HG03520 (cell line): Measurements from ENCODE around the gene CDKN1A.
"Not testable (repeated sequence)": the region's sequence is repeated elsewhere in the genome, so short reads cannot be mapped to it uniquely, and the experiment has no call there.

ENCODE experiments used
- ATAC-seq: cut with Tn5 transposase; IDR thresholded peaks from one replicate; pipeline ENCODE4 v1.9.1; 2021; ENCODE audit warnings: mild to moderate bottlenecking, moderate library complexity; ENCODE audit not compliant: unreplicated experiment

CDKN1A gene

GRCh38 chr6:36678488-36679042, at the start of gene CDKN1A:
Gene CDKN1A (plus strand): TSS chr6:36678714. CDS start chr6:36684102, 5,388 bp downstream.
- ATAC-seq = peak; percentile 42

DNA sequence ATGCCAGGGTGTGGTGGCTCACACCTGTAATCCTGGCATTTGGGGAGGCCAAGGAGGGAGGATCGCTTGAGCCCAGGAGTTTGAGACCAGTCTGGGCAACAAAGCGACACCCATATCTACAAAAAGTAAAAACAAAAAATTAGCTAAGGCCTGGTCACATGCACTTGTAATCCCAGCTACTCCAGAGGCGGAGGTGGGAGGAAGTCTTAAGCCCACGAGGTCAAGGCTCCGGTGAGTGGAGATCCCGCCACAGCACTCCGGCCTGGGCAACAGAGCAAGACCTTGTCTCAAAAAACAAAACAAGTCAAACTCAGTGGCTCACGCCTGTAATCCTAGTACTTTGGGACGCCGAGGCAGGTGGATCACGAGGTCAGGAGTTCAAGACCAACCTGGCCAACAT, 48.7 kb upstream of the CDKN1A start:
- no peak for ATAC-seq

DNA sequence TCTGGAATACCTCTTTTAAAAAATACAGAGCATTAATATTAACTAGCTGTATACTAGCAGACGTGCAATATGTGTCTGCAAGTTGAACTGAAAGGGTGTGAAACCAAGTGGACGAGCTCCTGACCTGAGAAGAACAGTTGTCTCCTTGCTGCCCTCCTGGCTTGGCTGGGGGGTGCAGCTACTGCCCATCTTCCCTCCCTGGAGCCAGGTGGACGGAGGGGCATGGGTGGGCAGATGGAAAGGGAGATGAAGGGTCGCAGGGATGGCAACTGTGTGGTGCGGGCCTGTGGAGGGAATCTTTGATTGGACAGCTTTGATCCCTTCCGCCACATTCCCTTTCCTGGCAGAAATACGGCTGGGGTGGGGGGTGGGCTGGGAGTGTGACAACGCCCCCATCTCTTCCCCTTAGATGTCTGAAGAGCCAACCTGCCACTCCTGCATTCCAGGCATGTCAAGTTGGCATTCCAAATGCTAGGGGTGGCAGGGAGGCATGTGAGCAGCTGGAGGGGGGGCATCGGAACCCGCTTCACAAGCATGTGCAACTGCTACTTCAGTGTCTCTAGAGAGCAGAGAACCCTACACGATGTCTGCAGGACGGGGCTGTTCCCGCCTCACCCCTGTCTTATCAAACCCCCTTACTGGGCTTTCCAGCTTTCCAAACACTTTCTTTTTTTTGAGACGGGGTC, 47.0 kb upstream of the CDKN1A start:
- ATAC-seq = no peak

DNA sequence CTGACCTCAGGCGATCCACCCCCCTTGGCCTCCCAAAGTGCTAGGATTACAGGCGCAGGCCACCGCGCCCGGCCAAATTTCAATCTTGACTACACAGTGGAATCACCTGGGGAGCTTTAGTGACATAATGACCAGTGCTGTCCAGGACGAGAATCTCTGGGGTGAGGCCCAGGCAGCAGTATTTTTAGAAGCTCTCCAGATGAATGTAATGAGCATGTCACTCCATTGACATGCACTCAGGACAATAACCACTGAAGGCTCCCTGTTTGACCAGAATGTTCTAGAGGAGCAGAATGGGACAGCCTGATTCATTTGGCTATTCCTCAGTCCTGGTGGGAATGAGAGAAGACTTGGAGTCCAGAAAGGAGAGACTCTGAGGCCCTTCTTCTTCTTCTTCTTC, 45.1 kb upstream of the CDKN1A start:
- no peak for ATAC-seq

DNA sequence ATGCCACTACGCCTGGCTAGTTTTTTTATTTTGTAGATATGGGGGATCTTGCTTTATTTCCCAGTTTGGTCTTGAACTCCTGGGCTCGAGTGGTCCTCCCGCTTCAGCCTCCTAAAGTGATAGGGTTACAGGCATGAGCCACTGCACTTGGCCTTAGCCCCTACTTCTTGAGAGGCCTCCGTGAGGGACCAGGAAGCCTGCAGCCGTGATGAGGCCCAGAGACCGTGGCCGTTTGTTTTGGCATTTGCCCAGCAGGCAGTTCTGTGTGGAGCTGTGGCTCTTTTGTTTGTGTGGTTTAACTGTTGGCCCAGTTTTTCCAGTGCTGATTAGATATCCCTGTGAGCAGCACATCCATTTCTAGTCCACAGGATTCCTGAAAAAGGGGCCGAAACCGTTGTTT, 44.6 kb upstream of the CDKN1A start:
- no peak for ATAC-seq

DNA sequence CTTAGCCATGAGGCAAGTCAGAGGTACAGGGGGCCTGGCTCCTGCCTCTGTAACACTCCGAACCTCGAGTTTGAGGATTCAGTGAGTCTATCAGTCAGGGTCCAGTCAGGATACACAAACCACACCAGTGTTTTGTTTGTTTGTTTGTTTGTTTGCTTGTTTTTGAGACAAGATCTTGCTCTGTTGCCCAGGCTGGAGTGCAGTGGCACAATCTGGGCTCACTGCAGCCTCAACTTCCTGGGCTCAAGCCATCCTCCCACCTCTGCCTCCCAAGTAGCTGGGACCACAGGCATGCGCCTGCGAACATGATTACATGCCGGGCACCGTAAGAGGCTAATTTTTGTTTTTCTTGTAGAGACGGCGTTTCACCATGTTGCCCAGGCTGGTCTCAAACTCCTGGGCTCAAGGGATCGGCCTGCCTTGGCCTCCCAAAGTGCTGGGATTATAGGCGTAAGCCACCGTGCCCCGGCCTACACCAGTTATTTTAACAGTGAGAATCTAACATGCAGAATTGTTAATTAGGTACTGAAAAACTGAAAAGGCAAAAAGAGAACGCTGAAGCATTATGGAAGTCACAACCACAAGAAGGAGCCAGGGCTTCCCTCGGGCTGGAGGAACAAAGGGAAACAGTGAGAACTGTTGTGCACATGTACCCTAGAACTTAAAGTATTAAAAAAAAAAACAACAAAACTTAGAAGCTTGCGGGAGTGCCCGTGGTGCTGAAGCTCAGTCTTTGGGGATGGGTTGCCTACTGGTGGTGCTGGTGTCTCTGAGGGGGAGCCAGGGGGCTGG, 44.0 kb upstream of the CDKN1A start:
- ATAC-seq = no peak

DNA sequence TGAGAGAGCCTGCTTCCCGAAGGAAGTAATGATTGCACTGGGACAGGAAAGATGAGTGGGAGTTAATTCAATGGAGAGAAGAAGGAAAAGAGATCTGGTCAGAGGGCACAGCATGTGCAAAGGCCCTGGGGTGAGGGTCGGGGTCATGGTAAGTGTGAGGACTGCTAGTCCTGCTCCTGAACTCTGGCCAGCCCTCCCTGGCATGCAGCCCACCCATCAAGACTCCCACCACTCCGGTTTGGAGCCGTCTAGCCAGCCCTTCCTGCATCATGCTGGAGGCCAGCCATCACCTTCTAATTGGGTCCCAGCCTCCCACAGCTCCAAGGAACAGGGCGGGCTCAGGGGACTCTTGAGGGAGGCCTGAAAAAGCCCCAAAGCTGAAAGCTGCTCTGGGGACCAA, 42.2 kb upstream of the CDKN1A start:
- no peak for ATAC-seq

- no peak for ATAC-seq
These were observed 41.7 kb upstream of the CDKN1A start for GRCh38 chr6:36636687-36637418.

DNA sequence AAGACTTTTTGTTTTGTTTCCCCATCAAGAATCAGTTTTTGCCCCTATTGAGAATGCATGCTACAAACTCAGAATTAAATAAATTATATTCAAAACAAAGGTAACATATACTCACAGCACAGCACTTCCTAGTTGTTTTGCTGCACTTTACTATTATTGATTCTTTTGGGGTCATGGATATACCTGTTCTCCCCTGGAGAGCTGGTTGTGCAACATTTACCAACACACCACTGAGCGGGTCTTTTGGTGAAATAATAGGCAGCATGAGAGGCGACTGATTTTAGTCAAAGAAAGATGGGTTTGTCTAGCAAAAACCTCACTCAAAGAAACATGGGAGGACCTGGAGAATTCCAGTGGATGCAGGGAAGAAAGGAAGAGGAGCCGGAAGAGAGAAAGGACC, 39.9 kb upstream of the CDKN1A start:
- ATAC-seq = no peak

GRCh38 chr6:36639171-36639808, 39.2 kb upstream of the CDKN1A start:
- ATAC-seq = no peak

GRCh38 chr6:36641543-36641942, 37.0 kb upstream of the CDKN1A start:
- ATAC-seq = no peak

- ATAC-seq = no peak
These were observed 35.3 kb upstream of the CDKN1A start for GRCh38 chr6:36642913-36643817.

GRCh38 chr6:36643977-36644376, 34.5 kb upstream of the CDKN1A start:
- no peak for ATAC-seq

- ATAC-seq = no peak
These were observed 29.4 kb upstream of the CDKN1A start for GRCh38 chr6:36649086-36649485.

- no peak for ATAC-seq
These were observed 28.6 kb upstream of the CDKN1A start for GRCh38 chr6:36649701-36650484.

DNA sequence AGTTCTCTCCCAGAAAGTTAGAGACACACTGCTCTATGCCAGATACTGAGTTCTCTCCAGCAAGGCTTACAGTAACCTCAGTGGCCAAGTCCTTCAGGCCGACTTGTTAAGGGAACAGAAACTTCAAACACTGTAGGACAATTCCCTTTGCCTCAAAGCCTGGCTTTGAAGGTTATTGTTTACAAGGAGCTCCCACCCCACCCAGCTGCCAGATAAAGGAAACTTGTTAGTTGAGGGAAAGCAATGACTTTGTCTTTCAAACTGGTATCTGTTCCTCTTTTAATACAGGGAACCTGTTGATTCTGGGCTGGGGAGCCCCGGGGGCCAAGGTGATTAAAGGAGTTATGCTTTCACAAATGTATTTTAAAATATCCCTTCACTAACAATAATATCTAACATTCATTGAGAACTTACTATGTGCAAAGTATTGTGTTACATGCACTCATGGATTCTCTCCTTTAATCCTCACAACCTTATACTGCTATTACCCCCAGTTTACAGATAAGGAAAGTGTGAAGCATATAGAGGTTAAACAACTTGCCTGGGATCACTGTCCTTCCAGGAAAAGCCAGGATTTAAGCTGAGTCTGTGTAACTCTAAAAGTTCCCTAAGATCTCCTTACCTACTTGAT, 27.6 kb upstream of the CDKN1A start:
- ATAC-seq = no peak

DNA sequence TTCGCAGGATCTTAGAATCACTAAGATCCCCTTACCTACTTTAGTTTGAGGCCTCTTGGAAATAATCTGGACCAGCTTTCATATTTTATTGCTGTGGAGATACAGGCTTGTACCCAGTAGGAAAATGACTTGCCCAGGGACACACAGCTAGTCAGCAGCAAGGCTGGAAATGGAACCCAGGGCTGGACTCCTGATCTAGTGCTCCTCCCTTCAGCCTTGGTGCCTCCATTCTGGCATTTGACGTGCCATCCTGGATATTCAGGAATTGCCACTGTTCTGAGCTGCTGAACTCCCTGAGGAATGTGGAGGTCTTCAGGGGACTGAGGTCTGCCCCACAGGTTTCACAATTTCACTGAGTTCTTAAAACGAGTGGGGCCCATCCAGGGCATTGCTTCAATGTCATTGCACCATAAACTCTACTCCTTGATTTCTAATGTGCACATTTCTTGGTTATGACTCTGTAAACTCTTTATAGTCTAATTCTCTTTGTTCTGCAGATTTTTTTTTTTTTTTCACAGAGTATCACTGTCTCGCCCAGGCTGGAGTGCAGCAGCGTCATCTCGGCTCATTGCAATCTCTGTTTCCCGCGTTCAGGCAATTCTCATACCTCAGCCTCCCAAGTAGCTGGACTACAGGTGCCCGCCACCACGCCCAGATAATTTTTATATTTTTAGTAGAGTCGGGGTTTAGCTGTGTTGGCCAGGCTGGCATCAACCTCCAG, 26.7 kb upstream of the CDKN1A start:
- ATAC-seq = no peak

DNA sequence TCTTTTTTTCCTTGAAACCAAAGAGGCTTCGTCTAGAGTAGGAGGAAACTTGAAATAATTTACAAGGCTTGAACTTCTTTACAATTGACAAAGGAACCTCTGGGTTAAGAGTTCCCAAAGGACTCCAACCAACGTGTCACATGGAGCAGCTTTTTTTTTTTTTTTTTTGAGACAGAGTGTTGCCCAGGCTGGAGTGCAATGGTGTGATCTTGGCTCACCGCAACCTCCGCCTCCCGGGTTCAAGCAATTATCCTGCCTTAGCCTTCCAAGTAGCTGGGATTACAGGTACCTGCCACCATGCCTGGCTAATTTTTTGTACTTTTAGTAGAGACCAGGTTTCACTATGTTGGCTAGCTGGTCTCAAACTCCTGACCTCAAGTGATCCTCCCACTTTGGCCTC, 24.0 kb upstream of the CDKN1A start:
- ATAC-seq = not testable (repeated sequence)
